Right hindlimb (tissue), 1 donor: ENCODE data around the gene AK8.

Source experiments
- DNase-seq: peaks from one replicate; pipeline ENCODE4 v3.0.0-alpha.2; 2018

AK8 gene

GRCh38 chr9:132769906-132770769 is 107.9 kb downstream of the AK8 start:
- peak; percentile 83 for DNase-seq

- peak; percentile 84 for DNase-seq
Measured at GRCh38 chr9:132768932-132769905, 108.9 kb downstream of the AK8 start.

GRCh38 chr9:132763574-132763973 is 114.5 kb downstream of the AK8 start:
- DNase-seq = no peak

- DNase-seq = no peak
Measured at GRCh38 chr9:132762896-132763295, 115.2 kb downstream of the AK8 start.

GRCh38 chr9:132761602-132762001 is 116.5 kb downstream of the AK8 start:
- DNase-seq = no peak

GRCh38 chr9:132760057-132760456 is 118.0 kb downstream of the AK8 start:
- no peak for DNase-seq

- DNase-seq = no peak
Measured at GRCh38 chr9:132757016-132757415, 121.1 kb downstream of the AK8 start.

GRCh38 chr9:132756214-132756845 is 121.8 kb downstream of the AK8 start:
- DNase-seq = no peak

- DNase-seq = no peak
Measured at GRCh38 chr9:132755096-132755495, 123.0 kb downstream of the AK8 start.

- DNase-seq = no peak
Measured at GRCh38 chr9:132754236-132754635, 123.8 kb downstream of the AK8 start.

- DNase-seq = no peak
Measured at GRCh38 chr9:132753593-132753880, 124.5 kb downstream of the AK8 start.

GRCh38 chr9:132752877-132753592 is 125.0 kb downstream of the AK8 start:
- no peak for DNase-seq

GRCh38 chr9:132750668-132751067 is 127.4 kb downstream of the AK8 start:
- no peak for DNase-seq

- no peak for DNase-seq
Measured at GRCh38 chr9:132749306-132749705, 128.8 kb downstream of the AK8 start.

- no peak for DNase-seq
Measured at GRCh38 chr9:132748450-132748849, 129.6 kb downstream of the AK8 start.

GRCh38 chr9:132745756-132746709 is 132.1 kb downstream of the AK8 start:
- peak; percentile 30 for DNase-seq

GRCh38 chr9:132744881-132745755 is 133.0 kb downstream of the AK8 start:
- DNase-seq = peak; percentile 61

GRCh38 chr9:132743931-132744479 is 134.1 kb downstream of the AK8 start:
- DNase-seq = no peak

GRCh38 chr9:132742821-132743311 is 135.2 kb downstream of the AK8 start:
- peak; percentile 47 for DNase-seq
